CD4-positive, CD25-positive, alpha-beta regulatory T cell (primary cell): Measurements from ENCODE around the gene DLL1. TPM values are rescaled to one million over a fixed set of nuclear protein-coding genes. Genes with fewer than 3 reads are reported as not detected.
"Not testable (repeated sequence)": the region's sequence is repeated elsewhere in the genome, so short reads cannot be mapped to it uniquely, and the experiment has no call there.

Experiments used
- ATAC-seq, 2 donors: fragments of 150-1000 bp; cut with Tn5 transposase; one replicate each; pipeline ENCODE4 v1.10.0; 2021; ENCODE audit warnings: low read depth in 2 of 2, moderate number of reproducible peaks in 2 of 2, moderate library complexity in 1 of 2
- DNase-seq, 3 donors: peaks; one replicate each; pipeline versions ENCODE4 v3.0.0 to v3.0.0-alpha.2; 2012 to 2022; ENCODE audit warnings: mixed read lengths in 1 of 3
- H3K27ac ChIP-seq: one replicate; pipeline ENCODE4 v1.7.0; 2013; ENCODE audit warnings: mild to moderate bottlenecking, low read length; ENCODE audit not compliant: insufficient read depth, poor library complexity, severe bottlenecking
- H3K27me3 ChIP-seq: one replicate; pipeline ENCODE4 v1.7.0; 2013; ENCODE audit warnings: low read length; ENCODE audit not compliant: control insufficient read depth, insufficient read depth
- H3K36me3 ChIP-seq: one replicate; pipeline ENCODE4 v1.7.0; 2013; ENCODE audit warnings: mild to moderate bottlenecking, low read length, moderate library complexity; ENCODE audit not compliant: control insufficient read depth, insufficient read depth
- H3K4me1 ChIP-seq: 2 replicates; pipeline ENCODE4 v1.7.0; 2013; ENCODE audit warnings: mild to moderate bottlenecking, low read length; ENCODE audit not compliant: insufficient read depth, control insufficient read depth, poor library complexity, severe bottlenecking
- H3K4me3 ChIP-seq: one replicate; pipeline ENCODE4 v1.7.0; 2013; ENCODE audit warnings: low read depth, mild to moderate bottlenecking, low read length, moderate library complexity
- H3K9me3 ChIP-seq, 2 experiments: 1 replicate in 1 of 2; 2 replicates in 1 of 2; pipeline ENCODE4 v1.7.0; 2013; ENCODE audit warnings: low read length in 2 of 2, mild to moderate bottlenecking in 1 of 2, moderate library complexity in 1 of 2; ENCODE audit not compliant: control insufficient read depth in 2 of 2
- H3K27ac Mint-ChIP-seq, 3 donors: one replicate each; pipeline ENCODE4 v1.8.0; 2020 to 2022; ENCODE audit warnings: mild to moderate bottlenecking in 3 of 3, mixed read lengths in 3 of 3, moderate library complexity in 2 of 3
- H3K27me3 Mint-ChIP-seq: one replicate; pipeline ENCODE4 v1.8.0; 2022; ENCODE audit warnings: mild to moderate bottlenecking, mixed read lengths
- H3K36me3 Mint-ChIP-seq: one replicate; pipeline ENCODE4 v1.8.0; 2020; ENCODE audit warnings: mixed read lengths
- H3K4me1 Mint-ChIP-seq, 4 donors: one replicate each; pipeline ENCODE4 v1.8.0; 2020 to 2022; ENCODE audit warnings: mixed read lengths in 4 of 4, mild to moderate bottlenecking in 1 of 4
- H3K4me3 Mint-ChIP-seq, 4 donors: one replicate each; pipeline ENCODE4 v1.8.0; 2020 to 2022; ENCODE audit warnings: mild to moderate bottlenecking in 4 of 4, mixed read lengths in 4 of 4, moderate library complexity in 3 of 4
- H3K9me3 Mint-ChIP-seq, 7 donors: one replicate each; pipeline ENCODE4 v1.8.0; 2020 to 2022; ENCODE audit warnings: mixed read lengths in 7 of 7, mild to moderate bottlenecking in 3 of 7, moderate library complexity in 2 of 7
- polyA plus RNA-seq, 4 donors: library from polyadenylated mRNA; unstranded; fragments of 300-500 nt; fragmentation: Illumina TruSeq; gene quantifications; one replicate each; pipeline ENCODE4 v1.2.3, GENCODE V29; 2021
- total RNA-seq: library from RNA; stranded (reverse); gene quantifications from one replicate; pipeline ENCODE4 v1.2.3, GENCODE V29; 2022

The DLL1 gene, protein sequence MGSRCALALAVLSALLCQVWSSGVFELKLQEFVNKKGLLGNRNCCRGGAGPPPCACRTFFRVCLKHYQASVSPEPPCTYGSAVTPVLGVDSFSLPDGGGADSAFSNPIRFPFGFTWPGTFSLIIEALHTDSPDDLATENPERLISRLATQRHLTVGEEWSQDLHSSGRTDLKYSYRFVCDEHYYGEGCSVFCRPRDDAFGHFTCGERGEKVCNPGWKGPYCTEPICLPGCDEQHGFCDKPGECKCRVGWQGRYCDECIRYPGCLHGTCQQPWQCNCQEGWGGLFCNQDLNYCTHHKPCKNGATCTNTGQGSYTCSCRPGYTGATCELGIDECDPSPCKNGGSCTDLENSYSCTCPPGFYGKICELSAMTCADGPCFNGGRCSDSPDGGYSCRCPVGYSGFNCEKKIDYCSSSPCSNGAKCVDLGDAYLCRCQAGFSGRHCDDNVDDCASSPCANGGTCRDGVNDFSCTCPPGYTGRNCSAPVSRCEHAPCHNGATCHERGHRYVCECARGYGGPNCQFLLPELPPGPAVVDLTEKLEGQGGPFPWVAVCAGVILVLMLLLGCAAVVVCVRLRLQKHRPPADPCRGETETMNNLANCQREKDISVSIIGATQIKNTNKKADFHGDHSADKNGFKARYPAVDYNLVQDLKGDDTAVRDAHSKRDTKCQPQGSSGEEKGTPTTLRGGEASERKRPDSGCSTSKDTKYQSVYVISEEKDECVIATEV
- 1.1 TPM for total RNA-seq
- polyA plus RNA-seq = under 1 TPM in 2 of 4 donors, not detected in 2; 0.28 to 0.29 TPM

DNA sequence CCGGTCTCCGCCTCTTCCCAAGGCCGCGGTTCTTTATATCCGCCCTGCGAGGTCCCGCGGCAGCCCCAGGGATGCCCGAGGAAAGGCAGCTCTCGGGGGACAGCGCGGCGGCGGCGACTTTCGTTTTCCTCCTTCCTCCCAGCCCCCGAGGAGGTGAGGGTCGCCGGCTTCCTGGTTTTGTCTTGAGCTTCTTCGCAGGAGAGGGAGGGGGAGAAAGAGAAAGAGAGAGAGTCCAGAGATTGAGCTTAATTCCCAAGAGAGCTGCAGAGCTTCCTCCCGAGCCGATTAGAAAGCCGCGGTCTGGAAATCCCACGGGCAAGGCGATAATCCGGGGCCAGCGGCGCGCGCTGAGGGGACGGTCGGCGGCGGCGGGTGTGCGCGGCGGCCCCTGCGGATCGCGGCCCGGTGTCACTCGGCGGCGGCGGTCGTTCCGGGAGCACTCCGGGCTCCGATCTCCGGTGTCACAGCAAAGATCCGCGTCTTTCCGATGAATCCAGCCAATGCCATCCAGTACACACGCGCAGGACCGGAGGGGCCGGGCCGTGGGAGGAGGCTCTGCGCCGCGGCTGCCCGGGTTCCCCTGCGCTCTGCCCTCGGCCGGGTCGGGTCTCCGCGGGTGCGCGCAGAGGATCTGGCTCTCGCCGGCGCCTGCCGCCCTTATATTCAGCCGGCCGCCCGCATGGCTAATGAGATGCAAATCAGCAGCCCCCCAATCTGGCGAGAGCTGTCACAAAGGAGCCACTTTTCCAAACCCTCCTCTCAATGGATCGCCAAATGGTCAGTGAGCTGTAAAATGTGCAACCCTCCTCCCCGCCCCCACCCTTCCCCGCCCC lies at the start of gene DLL1:
Gene DLL1, minus strand, starts transcription at position 783 of the 833 bp plus-strand sequence. CDS start 939 bp downstream, outside the sequence.
- peaks cover 49% of the 10 kb centered on the region for H3K4me1 ChIP-seq
- peaks cover 3% of the 10 kb centered on the region for H3K36me3 Mint-ChIP-seq
- ATAC-seq (no peak), DNase-seq (peak in 1 of 3 donors; percentile 23)
- no peaks in the 10 kb centered on the region for H3K36me3 ChIP-seq
- H3K4me3 ChIP-seq = peak within 1 kb of the TSS; percentile 53
- peak within 1 kb of the TSS; percentile 90 to 96 (median 92) for H3K4me3 Mint-ChIP-seq
- H3K4me1 Mint-ChIP-seq = peaks cover 6 to 55% (median 29%) of the 10 kb centered on the region in 4 donors
- H3K27ac ChIP-seq = no peak within 1 kb of the TSS
- H3K27me3 Mint-ChIP-seq = peaks cover 79% of the 10 kb centered on the region
- H3K27ac Mint-ChIP-seq = peak within 1 kb of the TSS; percentile 66 to 82 (median 75)
- no peaks in the 10 kb centered on the region for H3K9me3 ChIP-seq
- peaks cover 34% of the 10 kb centered on the region for H3K27me3 ChIP-seq
- H3K9me3 Mint-ChIP-seq = peaks cover 0 to 2% (median 0%) of the 10 kb centered on the region in 7 donors

DNA sequence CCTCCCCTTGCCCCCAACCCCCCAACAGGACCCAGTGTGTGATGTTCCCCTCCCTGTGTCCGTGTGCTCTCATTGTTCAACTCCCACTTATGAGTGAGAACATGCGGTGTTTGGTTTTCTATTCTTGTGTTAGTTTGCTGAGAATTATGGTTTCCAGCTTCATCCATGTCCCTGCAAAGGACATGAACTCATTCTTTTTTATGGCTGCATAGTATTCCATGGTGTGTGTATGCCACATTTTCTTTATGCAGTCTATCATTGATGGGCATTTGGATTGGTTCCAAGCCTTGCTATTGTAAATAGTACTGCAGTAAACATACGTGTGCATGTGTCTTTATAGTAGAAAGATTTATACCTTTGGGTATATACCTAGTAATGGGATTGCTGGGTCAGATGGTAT lies 44.3 kb upstream of the DLL1 start:
- ATAC-seq, H3K4me3 Mint-ChIP-seq, H3K27ac ChIP-seq, H3K9me3 Mint-ChIP-seq, H3K9me3 ChIP-seq, H3K4me3 ChIP-seq, DNase-seq, H3K27me3 Mint-ChIP-seq, H3K4me1 ChIP-seq, H3K27me3 ChIP-seq, H3K27ac Mint-ChIP-seq: not testable (repeated sequence)
- peaks cover 49% of the 10 kb centered on the region for H3K36me3 ChIP-seq
- Mint-ChIP-seq H3K36me3 (peaks cover 57% of the 10 kb centered on the region), H3K4me1 (peaks cover 15 to 46% (median 33%) of the 10 kb centered on the region in 4 donors)

DNA sequence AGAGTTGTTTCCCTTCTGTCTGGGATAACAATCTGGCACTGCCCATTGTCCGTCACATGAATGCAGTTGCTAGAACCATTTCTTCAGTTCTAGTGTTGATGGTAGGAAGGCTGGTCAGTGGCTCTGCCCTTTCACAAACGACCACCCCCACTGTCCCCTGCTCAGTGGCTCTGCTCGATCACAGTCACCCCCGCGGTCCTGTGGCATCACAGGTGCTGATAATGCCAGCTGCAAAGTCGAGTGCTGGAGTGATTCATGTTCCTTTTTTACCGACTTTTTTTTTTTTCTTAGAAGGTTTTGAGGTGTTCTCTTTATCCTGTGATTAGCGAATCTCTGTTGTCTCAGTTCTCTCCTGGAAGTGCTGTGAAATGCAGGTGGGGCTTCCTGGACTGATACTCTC lies 38.4 kb upstream of the DLL1 start:
- H3K27ac Mint-ChIP-seq = peak overlapping the region in 1 of 3 donors; percentile 18
- Histone ChIP-seq H3K36me3 (peaks cover 88% of the 10 kb centered on the region), H3K9me3 (no peaks in the 10 kb centered on the region), H3K4me3 (no peak overlapping the region), H3K4me1 (no peaks in the 10 kb centered on the region), H3K27me3 (no peaks in the 10 kb centered on the region), H3K27ac (no peak overlapping the region)
- DNase-seq (peak in 1 of 3 donors; percentile 50), ATAC-seq (no peak)
- no peaks in the 10 kb centered on the region for H3K9me3 Mint-ChIP-seq
- no peak overlapping the region for H3K4me3 Mint-ChIP-seq
- no peaks in the 10 kb centered on the region for H3K27me3 Mint-ChIP-seq
- peaks cover 4 to 32% (median 8%) of the 10 kb centered on the region in 4 donors for H3K4me1 Mint-ChIP-seq
- H3K36me3 Mint-ChIP-seq = peaks cover 65% of the 10 kb centered on the region

DNA sequence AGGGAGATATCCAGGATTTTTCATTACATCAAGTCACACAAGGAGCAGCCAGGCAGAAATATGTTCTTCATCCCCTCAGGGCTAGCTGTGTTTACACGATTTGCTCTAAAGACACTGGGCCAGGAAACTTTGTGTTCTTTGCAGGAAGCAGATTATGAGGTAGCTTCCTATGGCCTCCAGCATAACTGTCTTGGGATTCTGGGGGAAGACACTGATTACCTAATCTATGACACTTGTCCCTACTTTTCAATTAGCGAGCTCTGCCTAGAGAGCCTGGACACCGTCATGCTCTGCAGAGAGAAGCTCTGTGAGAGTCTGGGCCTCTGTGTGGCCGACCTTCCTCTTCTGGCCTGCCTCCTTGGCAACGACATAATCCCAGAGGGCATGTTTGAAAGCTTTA lies 26.8 kb upstream of the DLL1 start:
- peaks cover 4% of the 10 kb centered on the region for H3K4me1 ChIP-seq
- peaks cover 44% of the 10 kb centered on the region for H3K36me3 ChIP-seq
- Mint-ChIP-seq H3K9me3 (no peaks in the 10 kb centered on the region), H3K27ac (no peak overlapping the region), H3K27me3 (no peaks in the 10 kb centered on the region), H3K36me3 (peaks cover 50% of the 10 kb centered on the region), H3K4me1 (peaks cover 17 to 70% (median 53%) of the 10 kb centered on the region in 4 donors), H3K4me3 (no peak overlapping the region)
- DNase-seq (no peak), ATAC-seq (no peak)
- H3K4me3 ChIP-seq = no peak overlapping the region
- no peak overlapping the region for H3K27ac ChIP-seq
- no peaks in the 10 kb centered on the region for H3K27me3 ChIP-seq
- no peaks in the 10 kb centered on the region for H3K9me3 ChIP-seq

DNA sequence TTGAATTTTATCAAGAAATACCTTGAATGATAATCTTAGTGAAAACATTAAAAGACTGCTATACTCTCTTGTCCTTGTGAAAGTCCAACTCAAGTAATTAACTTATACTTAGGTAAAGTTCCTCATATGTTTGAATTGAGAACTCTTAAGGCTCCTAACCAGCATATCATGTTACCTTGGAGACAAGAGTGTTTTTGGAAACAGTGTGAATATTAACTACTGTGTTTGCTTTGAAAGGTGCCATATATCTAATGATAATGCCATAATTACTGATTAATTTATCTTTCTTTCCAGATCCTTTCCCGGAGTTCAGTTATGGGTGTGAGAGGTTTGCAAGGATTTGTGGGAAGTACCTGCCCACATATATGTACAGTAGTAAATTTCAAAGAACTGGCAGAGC lies 26.2 kb upstream of the DLL1 start:
- Histone ChIP-seq H3K9me3 (no peaks in the 10 kb centered on the region), H3K4me3 (no peak overlapping the region), H3K27me3 (no peaks in the 10 kb centered on the region), H3K4me1 (peaks cover 4% of the 10 kb centered on the region), H3K27ac (no peak overlapping the region), H3K36me3 (peaks cover 42% of the 10 kb centered on the region)
- Mint-ChIP-seq H3K4me1 (peaks cover 17 to 67% (median 53%) of the 10 kb centered on the region in 4 donors), H3K27me3 (no peaks in the 10 kb centered on the region), H3K9me3 (no peaks in the 10 kb centered on the region), H3K4me3 (no peak overlapping the region), H3K36me3 (peaks cover 47% of the 10 kb centered on the region), H3K27ac (peak overlapping the region in 2 of 3 donors; percentile 4 to 20)
- DNase-seq (no peak), ATAC-seq (no peak)

DNA sequence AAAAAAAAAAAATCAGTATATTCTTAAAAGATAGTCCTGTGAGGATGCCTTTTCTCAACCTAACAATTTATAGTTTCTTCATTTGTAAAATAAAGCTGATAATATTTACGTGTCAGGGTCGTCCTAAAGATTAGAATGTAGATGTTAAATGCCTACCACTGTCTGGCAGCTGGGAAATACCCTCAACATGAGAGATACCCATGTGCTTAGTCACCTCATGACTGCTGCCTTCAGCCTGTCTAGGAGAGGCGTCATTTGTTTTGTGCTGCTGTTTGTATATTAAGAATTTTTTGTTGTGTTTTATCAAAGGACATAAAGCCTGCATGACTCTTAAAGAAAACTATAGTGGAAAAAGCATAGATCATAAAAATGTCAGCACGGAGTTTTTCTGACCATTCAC lies 25.2 kb upstream of the DLL1 start:
- Mint-ChIP-seq H3K4me1 (peaks cover 24 to 69% (median 60%) of the 10 kb centered on the region in 4 donors), H3K4me3 (no peak overlapping the region), H3K27ac (peak overlapping the region in 1 of 3 donors; percentile 4), H3K9me3 (no peaks in the 10 kb centered on the region), H3K36me3 (peaks cover 49% of the 10 kb centered on the region), H3K27me3 (no peaks in the 10 kb centered on the region)
- peaks cover 4% of the 10 kb centered on the region for H3K4me1 ChIP-seq
- H3K36me3 ChIP-seq = peaks cover 40% of the 10 kb centered on the region
- DNase-seq (no peak), ATAC-seq (peak in 1 of 2 donors; percentile 44)
- no peaks in the 10 kb centered on the region for H3K9me3 ChIP-seq
- H3K27ac ChIP-seq = no peak overlapping the region
- no peak overlapping the region for H3K4me3 ChIP-seq
- H3K27me3 ChIP-seq = no peaks in the 10 kb centered on the region

DNA sequence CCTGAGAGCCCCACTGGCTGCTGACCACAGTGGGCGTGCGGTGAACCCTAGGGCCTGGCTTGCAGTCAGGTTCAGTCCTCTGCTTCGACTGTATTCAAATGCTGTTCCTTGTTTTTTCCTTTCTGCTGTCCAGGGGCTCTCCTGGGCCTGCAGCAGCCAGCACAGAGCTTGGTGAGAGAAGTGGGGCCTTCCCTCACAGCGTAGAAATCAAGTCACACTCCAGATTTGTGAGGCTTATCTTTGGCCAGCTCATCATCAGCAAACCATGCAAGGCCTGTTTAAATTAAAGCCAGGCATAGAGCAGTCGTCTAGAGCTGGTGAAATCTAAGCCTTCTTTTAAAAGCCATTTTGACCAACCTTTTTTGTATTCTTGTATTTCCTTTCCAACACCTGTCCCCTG lies 24.1 kb upstream of the DLL1 start:
- H3K4me3 ChIP-seq = no peak overlapping the region
- ATAC-seq = no peak
- no peaks in the 10 kb centered on the region for H3K27me3 Mint-ChIP-seq
- peaks cover 24 to 70% (median 61%) of the 10 kb centered on the region in 4 donors for H3K4me1 Mint-ChIP-seq
- peaks cover 36% of the 10 kb centered on the region for H3K36me3 ChIP-seq
- H3K27ac Mint-ChIP-seq = peak overlapping the region in 1 of 3 donors; percentile 56
- H3K4me1 ChIP-seq = peaks cover 12% of the 10 kb centered on the region
- no peak overlapping the region for H3K27ac ChIP-seq
- no peaks in the 10 kb centered on the region for H3K27me3 ChIP-seq
- no peaks in the 10 kb centered on the region for H3K9me3 ChIP-seq
- no peak for DNase-seq
- peaks cover 43% of the 10 kb centered on the region for H3K36me3 Mint-ChIP-seq
- H3K4me3 Mint-ChIP-seq = no peak overlapping the region
- H3K9me3 Mint-ChIP-seq = no peaks in the 10 kb centered on the region
